Transverse colon (tissue), 4 donors: Measurements from ENCODE around the gene PRKAR1A.

Experiments used
- CTCF ChIP-seq, 5 experiments: fragments of 200-600 bp in 3 of 5; fragments of 450-650 bp in 2 of 5; sonication (generic) in 3 of 5; IDR thresholded peaks; 1 replicate in 2 of 5; 2 replicates in 3 of 5; pipeline ENCODE4 v1.5.1; 2016 to 2017; ENCODE audit warnings: antibody characterized with exemption in 5 of 5, inconsistent platforms in 3 of 5, mild to moderate bottlenecking in 2 of 5, moderate library complexity in 1 of 5
- EP300 ChIP-seq: sonication (generic); formaldehyde crosslinking; IDR thresholded peaks from one replicate; pipeline ENCODE4 v1.6.1; 2017; ENCODE audit warnings: antibody characterized with exemption, low read depth
- POLR2AphosphoS5 ChIP-seq, 3 donors: sonication (generic); formaldehyde crosslinking; IDR thresholded peaks; one replicate each; pipeline ENCODE4 v1.6.1; 2016; ENCODE audit warnings: antibody characterized with exemption in 3 of 3

GRCh38 chr17:68491381-68492231, 20.6 kb upstream of the PRKAR1A start:
- TF ChIP-seq CTCF (IDR thresholded peaks at IDR 0.05), result no peak
- TF ChIP-seq POLR2AphosphoS5 (IDR thresholded peaks at IDR 0.05), result no peak
- TF ChIP-seq EP300, result no peak
